Hematopoietic multipotent progenitor cell (in vitro differentiated cells): ENCODE data around the gene L1CAM. TPM values are rescaled to one million over a fixed set of nuclear protein-coding genes. Genes with fewer than 3 reads are reported as not detected.

Source experiments
- DNase-seq, 3 donors: peaks; one replicate each; pipeline ENCODE4 v3.0.0-alpha.2; 2011 to 2015; ENCODE audit warnings: low read depth in 2 of 3, low spot score in 2 of 3
- total RNA-seq: library from RNA; depleted of rRNA; stranded (reverse); fragments of >200 nt; gene quantifications from one replicate; pipeline ENCODE4 v1.2.3, GENCODE V29; 2012

The L1CAM gene
- total RNA-seq, 1 donor = under 0.01 TPM

GRCh38 chrX:153813161-153813560 lies 72.8 kb downstream of the L1CAM start:
- DNase-seq = no peak

- no peak for DNase-seq
Measured at GRCh38 chrX:153812220-153812619, 73.8 kb downstream of the L1CAM start.

Other genes with a start within 250 kb of the L1CAM start
- gene DUSP9, start 239.0 kb downstream of the L1CAM start, total RNA-seq = not detected
- gene PNCK, start 212.4 kb downstream of the L1CAM start, total RNA-seq = not detected
- 2.2 TPM for gene SLC6A8, start 198.2 kb downstream of the L1CAM start, total RNA-seq
- 107 TPM for gene BCAP31, start 161.8 kb downstream of the L1CAM start, total RNA-seq
- gene ABCD1, start 161.3 kb downstream of the L1CAM start, total RNA-seq = 17.2 TPM
- 0.54 TPM for gene PLXNB3, start 121.9 kb downstream of the L1CAM start, total RNA-seq
- 0.27 TPM for gene SRPK3, start 105.1 kb downstream of the L1CAM start, total RNA-seq
- gene IDH3G, start 91.8 kb downstream of the L1CAM start, total RNA-seq = 117 TPM
- 268 TPM for gene SSR4, start 91.5 kb downstream of the L1CAM start, total RNA-seq
- gene PDZD4, start 55.6 kb downstream of the L1CAM start, total RNA-seq = under 0.01 TPM
- under 0.01 TPM for gene AVPR2, start 18.5 kb upstream of the L1CAM start, total RNA-seq
- gene ARHGAP4, start 40.1 kb upstream of the L1CAM start, total RNA-seq = 242 TPM
- gene NAA10, start 48.9 kb upstream of the L1CAM start, total RNA-seq = 37.4 TPM
- 37.7 TPM for gene RENBP, start 58.5 kb upstream of the L1CAM start, total RNA-seq
- 95.1 TPM for gene HCFC1, start 85.6 kb upstream of the L1CAM start, total RNA-seq
- gene TMEM187, start 86.6 kb upstream of the L1CAM start, total RNA-seq = 15.6 TPM
- 40.9 TPM for gene IRAK1, start 133.7 kb upstream of the L1CAM start, total RNA-seq
- 25.3 TPM for gene MECP2, start 211.5 kb upstream of the L1CAM start, total RNA-seq